SW480 (cell line): ENCODE results near the gene SCARF2.
"Not testable (repeated sequence)": the region's sequence is repeated elsewhere in the genome, so short reads cannot be mapped to it uniquely, and the experiment has no call there.

ENCODE experiments used
- DNase-seq: peaks from one replicate; pipeline ENCODE4 v3.0.0-alpha.2; 2016; ENCODE audit warnings: low spot score

The SCARF2 gene, protein sequence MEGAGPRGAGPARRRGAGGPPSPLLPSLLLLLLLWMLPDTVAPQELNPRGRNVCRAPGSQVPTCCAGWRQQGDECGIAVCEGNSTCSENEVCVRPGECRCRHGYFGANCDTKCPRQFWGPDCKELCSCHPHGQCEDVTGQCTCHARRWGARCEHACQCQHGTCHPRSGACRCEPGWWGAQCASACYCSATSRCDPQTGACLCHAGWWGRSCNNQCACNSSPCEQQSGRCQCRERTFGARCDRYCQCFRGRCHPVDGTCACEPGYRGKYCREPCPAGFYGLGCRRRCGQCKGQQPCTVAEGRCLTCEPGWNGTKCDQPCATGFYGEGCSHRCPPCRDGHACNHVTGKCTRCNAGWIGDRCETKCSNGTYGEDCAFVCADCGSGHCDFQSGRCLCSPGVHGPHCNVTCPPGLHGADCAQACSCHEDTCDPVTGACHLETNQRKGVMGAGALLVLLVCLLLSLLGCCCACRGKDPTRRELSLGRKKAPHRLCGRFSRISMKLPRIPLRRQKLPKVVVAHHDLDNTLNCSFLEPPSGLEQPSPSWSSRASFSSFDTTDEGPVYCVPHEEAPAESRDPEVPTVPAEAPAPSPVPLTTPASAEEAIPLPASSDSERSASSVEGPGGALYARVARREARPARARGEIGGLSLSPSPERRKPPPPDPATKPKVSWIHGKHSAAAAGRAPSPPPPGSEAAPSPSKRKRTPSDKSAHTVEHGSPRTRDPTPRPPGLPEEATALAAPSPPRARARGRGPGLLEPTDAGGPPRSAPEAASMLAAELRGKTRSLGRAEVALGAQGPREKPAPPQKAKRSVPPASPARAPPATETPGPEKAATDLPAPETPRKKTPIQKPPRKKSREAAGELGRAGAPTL

GRCh38 chr22:20437613-20438426 lies at the start of gene SCARF2:
TSS of gene SCARF2 (minus strand) at chr22:20437825. CDS start at chr22:20437754, 71 bp downstream.
- DNase-seq = no peak

- DNase-seq = no peak
These were observed 48.6 kb upstream of the SCARF2 start for GRCh38 chr22:20486229-20486628.

DNA sequence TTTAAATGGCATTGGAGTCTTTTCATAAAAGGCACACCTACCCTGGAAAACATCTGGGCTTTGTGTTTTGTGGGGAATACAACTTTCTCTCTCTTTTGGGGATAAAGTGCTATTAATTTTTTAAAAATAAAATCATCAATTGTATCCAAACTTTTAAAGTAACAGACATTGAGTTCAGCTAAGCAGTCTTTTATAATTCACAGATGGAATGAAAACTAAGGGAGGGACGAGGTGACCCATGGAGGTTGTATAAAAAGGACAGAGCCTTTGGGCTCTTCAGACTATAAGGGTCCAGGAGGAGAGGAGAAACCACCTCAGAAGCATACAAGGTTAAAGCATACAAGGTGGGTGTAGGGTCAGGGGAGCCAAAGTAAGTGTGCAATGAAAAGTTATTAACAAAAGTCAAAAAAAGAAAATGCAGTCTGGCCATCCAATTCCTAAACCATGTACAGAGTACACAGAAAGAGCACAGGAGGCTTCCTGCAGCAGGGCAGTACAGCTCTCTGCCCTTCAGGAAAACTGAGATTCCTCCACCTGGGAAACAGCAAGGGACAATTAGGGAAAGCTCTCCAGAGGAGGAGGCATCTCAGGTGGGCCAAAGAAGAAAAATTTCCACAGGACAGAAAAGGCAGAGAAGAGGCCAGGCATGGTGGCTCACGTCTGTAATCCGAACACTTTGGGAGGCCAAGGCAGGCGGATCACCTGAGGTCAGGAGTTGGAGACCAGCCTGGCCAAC lies 47.5 kb upstream of the SCARF2 start:
- DNase-seq = no peak

DNA sequence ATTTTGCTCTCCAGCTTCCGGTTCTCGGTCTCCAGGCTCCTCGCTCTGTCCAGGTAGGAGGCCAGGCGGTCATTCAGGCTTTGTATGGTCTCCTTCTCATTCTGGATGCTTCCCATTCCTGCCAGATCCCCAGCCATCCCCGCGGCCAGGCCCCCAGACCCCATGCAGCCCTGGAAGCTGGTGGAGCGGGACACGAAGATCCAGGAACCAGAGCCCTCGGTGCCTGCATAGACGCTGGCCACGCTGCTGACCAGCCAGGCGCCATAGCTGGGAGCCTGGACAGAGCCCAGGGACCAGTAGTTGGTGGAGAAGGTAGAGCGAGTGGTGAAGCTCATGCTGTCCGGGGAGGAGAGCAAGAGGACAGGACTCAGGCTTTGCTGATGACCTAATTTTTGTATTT lies 46.1 kb upstream of the SCARF2 start:
- DNase-seq = no peak

DNA sequence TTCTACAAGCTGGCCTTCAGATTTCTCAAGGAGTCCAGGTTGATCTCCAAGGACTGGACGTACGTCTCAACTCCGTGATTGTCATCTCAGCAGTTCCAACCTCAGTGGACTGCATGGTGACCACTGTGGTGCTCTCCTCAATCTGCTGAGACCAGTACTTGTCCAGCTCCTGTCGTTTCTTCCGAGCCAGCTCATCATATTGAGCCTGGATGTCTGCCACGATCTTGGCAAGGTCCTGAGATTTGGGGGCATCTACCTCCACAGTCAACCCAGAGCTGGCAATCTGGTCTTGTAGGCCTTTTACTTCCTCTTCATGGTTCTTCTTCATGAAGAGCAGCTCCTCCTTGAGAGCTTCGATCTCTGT lies 45.5 kb upstream of the SCARF2 start:
- not testable (repeated sequence) for DNase-seq

DNA sequence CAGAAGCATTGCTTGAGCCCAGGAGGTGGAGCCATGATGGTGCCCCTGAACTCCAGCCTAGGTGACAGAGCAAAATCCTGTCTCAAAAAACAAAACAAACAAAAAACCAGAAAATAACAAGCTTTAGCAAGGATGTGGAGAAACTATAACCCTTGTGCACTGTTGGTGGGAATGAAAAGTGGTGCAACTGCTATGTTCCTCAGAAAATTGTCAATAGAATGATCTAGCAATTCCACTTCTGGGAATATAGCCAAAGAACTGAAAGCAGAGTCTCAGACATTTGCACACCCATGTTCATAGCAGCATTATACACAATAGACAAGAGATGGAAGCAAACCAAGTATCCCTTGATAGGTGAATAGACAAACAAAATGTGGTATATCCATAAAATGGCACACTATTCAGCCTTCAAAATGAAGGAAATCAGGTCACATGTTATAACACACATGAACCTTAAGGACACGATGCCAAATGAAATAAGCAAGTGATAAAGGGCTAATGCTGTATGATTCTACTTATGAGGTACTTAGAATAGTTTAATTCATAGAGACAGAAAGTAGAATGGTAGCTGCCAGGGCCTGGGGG lies 42.1 kb upstream of the SCARF2 start:
- DNase-seq = no peak

DNA sequence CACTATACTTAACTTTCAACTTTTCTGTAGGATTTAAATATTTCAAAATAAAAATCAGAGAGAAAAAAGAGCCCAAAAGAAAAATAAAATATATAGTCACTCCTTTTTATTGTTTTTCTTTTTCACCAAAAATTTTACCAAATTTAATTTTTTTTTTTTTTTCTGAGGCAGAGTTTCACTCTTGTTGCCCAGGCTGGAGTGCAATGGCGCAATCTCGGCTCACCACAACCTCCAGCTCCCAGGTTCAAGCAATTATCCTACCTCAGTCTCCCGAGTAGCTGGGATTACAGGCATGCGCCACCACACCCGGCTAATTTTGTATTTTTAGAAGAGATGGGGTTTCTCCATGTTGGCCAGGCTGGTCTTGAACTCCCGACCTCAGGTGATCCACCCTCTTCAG lies 40.4 kb upstream of the SCARF2 start:
- DNase-seq = not testable (repeated sequence)

DNA sequence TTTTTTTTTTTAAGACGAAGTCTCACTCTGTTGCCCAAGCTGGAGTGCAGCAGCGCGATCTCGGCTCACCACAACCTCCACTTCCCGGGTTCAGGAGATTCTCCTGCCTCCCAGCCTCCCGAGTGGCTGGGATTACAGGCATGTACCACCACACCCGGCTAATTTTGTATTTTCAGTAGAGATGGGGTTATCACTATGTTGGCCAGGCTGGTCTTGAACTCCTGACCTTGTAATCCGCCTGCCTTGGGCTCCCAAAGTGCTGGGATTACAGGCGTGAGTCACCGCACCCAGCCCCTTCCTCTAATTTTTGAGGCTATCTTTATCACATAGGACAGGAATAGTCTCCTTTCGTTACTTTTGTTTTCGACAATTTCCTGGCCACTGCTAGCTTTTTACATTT lies 37.9 kb upstream of the SCARF2 start:
- not testable (repeated sequence) for DNase-seq

GRCh38 chr22:20475115-20475436 lies 37.5 kb upstream of the SCARF2 start:
- no peak for DNase-seq

DNA sequence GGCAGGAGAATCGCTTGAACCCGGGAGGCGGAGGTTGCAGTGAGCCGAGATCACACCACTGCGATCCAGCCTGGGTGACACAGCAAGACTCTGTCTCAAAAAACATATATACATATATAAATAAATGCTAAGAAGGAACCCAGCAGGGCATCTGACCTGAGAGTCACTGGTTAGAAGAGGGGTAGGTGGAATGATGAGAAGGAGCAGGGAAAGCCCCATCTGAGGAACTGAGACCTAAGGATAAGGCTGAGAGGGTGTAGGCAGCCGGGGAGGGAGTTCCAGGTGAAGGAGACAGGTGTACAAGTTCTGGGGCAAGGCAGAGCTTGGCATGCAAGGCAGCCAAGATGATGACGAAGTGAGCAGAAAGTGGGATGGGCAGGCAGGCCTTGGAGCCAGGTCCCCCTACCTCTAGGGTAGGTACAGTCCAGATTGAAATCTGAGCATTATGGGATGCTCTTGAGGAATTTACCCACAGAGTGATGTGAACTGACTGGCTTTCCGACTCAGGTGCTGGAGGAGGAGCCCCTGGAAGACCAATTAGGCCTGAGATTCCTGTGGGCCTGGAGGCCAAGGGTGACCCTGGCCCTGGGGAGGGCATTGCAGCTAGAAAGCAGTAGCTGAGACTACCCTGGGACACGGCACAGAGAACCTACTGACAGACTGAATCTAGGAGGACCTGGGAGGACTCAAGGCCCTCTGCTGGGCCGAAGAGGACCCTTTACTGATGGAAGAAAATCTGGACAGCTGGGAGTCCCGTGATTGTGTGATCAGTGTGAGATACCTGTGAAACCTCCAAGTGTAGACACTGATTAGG lies 35.2 kb upstream of the SCARF2 start:
- DNase-seq = no peak

DNA sequence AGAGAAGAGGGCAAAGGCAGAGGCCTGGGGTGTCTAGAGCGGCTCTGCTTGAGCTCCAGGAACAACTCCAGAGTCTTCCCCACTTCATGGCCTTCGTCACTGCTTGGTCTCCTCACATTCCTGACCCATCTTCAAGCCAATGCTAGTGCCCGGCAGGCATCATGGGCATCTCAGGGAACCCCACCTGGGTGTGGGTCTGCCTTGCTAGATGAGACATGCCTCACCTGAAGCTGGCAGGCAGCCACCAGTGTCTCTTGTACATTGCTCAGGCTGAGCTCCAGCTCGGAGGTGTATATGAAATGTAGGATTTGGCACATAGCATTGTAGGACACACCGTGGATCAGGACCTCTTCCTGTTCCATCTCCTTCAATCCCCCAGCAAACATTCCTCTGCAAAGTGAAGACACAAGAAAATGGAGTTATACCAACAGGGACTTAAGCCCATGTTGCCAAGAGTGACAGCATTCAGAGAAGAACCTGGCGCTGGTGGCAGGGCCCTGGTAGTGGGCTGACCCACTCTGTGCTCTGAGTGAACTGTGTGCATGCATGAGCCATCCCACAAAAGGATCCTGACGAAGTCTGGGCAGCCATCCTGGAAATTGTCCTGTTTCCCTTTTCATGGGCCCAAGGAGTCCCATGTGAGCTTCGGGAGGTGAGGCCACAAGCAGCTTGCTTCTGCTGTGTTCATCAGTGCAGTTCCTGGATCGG lies 33.7 kb upstream of the SCARF2 start:
- no peak for DNase-seq

DNA sequence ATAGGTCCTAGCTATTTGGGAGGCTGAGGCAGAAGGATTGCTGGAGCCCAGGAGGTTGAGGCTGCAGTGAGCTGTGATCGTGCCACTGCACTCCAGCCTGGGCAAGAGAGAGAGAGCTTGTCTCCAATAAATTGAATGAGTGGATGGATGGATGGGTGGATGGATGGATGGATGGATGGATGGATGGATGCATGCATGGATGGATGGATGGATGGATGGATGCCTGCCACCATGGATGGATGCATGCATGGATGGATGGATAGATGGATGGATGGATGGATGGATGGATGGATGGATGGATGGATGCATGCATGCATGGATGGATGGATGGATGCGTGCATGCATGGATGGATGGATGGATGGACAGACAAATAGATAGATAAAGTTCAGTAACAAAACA lies 32.9 kb upstream of the SCARF2 start:
- not testable (repeated sequence) for DNase-seq

GRCh38 chr22:20469110-20469868 lies 31.7 kb upstream of the SCARF2 start:
- no peak for DNase-seq

GRCh38 chr22:20466659-20467379 lies 29.2 kb upstream of the SCARF2 start:
- no peak for DNase-seq

- no peak for DNase-seq
These were observed 28.1 kb upstream of the SCARF2 start for GRCh38 chr22:20465759-20466077.

DNA sequence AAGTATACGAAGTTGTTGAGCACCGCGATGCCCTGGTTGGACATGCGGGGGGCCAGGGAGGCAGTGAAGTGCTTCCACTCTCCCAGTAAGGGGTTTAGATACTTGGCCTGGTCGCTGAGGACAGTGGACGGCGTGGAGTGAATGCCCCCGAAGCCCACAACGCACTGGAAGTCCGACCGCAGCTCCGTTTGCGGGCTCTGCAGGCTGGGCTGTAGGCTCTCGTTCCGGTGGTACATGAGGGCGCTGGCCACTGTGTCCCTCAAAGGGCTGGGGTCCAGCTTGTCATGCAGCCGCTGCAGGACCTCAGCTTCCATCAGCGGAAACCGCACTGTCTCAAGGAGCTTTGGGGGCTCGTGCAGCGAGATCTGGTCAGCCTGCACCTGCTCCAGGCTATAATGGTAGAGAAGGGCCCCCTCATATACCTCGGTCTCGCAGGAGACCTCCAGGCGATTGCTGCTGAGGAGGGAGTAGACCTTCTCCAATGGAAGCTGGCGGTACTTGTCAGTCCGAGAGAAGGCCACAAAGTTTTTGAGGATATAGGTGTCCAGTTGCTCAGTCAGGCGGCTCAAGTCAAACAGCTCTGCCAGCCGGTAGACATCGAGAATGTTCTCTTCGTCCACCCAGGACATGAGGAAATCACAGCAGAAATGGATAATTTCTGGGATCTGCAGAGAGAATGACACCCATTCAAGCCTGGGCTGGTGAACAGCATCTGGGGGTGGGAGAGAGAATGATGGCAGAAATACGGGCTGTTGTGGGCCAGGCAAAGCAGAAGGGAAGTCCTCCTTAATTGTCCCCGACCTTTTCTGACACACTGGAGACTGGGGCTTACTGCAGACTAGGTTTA lies 27.5 kb upstream of the SCARF2 start:
- no peak for DNase-seq

GRCh38 chr22:20464096-20464614 lies 26.5 kb upstream of the SCARF2 start:
- DNase-seq = no peak
